HS-5 (cell line): ENCODE measurements around the gene DKK3.

Experiments
- DNase-seq: peaks from one replicate; pipeline ENCODE4 v3.0.0-alpha.2; 2012; ENCODE audit warnings: low read depth

DKK3 gene

DNA sequence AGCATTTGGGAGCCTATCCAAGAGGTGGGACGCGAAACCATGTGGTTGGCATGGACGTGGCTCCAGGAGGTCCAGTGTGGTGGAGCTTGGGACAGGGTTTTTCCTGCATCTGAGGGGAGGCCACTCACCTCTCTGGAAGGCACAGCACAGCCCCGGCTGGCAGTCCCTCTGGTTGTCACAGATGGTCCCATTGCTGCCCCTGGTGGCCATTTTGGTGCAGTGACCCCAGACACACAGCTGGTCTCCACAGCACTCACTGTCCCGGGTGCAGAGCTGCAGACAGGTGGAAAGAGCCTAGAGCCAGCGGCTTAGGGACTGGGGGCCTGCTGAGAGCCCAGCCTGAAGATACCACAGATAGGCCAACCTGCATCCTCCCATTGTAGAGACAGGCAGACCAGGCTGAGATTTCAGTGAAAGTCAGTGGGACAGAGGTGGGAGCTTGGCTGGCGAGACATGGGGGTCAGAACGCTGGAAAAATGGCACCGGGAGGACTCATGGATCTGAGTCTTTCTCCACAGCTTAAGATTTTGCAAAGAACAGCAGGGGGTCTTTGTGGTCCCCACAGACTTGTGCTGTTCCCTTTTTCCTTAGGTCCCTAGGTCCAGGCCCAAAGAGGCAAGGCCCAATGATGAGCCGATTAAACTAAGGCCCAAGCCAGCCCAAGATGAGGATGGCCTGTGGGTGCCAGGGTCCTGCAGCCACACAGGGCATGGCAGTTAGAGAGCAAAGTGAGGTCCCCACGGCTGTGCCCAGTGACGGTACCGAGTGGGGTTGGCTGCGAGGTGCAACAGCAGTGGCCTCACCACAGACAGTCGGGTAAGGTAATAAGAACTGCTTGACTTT, 41.4 kb downstream of the DKK3 start:
- DNase-seq: no peak

DNA sequence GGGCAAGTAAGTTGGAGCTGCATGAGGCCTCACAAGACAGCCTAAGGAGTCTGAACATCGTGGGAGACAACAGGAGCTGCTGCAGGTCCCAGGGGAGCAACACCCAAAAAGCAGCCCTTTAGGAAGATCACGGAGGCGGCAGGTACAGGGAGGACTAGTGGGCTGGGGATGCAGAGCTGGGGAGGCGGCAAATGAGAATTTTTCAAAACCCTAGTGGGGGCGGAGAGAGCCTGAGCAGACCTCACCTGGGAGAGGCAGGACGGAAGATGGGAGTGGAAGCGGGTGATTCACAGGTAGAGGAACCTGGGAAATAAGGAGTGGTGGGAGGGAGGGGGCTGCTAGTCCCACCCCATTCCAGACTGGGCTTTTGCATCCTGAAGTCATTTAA, 42.1 kb downstream of the DKK3 start:
- DNase-seq: no peak

DNA sequence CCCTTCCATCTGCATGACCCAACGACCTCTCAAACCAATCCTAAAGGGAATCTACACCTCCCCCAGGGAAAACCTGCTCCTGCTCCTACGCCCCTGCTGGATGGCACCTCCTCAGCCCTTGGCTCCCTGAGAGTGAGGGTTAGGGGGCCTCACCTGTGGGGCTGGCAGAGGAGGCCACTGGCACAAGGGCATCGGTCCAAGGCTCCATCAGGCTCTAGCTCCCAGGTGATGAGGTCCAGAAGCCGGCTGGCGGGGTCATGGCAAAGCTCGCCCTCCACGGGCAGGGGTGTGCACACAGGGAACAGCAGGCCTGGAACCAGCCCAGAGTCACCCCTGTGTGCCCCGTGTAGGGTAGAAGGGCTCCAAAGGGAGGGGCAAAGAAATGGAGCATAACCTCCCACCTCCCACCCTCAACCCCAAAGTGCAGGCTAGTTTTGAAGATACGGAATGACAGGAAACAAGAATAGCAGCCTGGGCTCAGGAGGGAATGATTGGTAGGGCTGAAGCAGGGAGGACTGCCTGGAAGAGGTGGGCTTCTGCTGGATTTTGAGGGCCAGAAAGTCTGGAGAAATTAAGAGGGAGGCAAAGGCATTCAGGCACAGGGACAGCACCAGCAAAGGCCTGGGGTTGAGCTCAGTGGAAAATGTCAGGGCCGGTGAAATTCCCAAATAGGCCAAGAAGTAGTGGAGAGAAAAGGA, 42.6 kb downstream of the DKK3 start:
- no peak for DNase-seq

DNA sequence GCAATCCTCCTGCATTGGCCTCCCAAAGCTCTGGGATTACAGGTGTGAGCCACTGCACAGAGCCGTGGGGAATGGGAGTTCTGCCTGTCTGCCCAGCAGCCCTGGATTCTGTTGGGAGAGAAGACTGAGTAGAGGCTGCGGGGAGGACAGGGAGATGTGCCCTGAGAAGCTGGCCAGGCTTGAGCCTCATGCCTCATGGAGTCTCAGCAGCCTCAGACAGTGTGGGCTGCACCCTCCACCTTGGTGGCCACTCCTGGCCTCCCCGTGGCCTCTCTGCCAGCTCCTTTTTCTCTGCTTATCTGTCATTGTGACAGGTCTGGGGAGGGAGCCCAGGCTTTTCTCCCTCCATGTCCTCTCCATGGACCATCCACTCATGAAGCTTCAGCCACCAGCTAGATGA, 43.2 kb downstream of the DKK3 start:
- DNase-seq: no peak

DNA sequence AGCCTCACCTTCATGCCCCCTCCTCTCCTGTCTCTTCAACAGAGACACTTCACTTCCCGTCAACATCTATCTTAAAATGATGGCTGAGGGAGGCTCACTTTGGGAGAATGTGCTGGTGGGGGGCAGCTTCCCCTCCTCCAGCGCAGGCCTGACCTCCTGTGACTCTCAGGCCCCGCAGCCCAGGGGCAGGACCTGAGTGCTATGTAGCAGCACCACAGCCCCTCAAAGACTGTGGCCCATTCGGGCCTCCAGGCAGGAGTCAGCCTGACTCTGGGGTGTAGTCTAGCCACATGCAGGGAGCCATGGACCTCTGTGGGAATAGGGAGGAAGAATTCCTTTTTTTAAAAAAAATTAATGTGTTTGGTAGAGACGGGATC, 43.7 kb downstream of the DKK3 start:
- DNase-seq: no peak

DNA sequence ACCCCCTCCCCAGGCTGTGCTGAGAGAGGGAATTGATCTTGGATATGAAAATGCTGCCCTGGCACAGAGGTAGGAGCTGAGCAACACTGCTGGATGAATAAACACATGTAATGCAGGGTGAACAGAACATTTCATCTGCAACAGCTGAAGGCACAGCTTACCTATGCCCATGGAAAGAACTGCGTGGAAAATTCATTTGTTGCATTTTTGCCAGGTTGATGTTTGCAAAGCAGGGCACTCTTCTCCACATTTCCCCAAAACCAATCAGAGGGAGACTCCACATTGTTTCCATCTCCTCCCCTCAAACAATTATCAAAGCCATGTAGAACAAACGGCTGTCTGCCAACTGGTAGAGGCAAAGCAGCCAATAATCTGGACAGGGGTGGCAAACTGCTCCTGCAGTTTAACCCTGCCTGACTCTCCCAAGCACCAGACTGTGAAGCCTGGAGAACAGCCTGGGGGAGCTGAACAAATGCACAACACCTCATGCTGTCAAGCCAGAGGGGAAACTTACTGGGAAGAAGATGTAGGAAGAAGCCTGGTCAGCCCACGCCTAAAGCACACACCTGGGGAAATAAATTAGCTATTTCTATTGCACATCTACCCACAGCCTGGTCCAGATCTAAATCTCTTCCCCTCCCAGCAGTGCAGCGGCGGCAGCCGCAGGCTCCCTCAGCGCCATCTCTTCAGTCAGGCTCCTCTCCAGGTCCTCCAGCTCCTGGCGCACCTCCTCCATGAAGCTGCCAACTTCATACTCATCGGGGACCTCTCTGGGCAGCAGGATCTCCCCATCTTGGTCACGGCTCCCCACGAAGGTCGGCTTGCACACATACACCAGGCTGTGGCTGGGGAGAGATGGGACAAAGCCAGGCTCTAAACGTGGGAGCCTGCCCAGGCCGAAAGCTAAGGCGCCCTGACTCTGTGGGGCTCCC, 44.3 kb downstream of the DKK3 start:
- DNase-seq: no peak

DNA sequence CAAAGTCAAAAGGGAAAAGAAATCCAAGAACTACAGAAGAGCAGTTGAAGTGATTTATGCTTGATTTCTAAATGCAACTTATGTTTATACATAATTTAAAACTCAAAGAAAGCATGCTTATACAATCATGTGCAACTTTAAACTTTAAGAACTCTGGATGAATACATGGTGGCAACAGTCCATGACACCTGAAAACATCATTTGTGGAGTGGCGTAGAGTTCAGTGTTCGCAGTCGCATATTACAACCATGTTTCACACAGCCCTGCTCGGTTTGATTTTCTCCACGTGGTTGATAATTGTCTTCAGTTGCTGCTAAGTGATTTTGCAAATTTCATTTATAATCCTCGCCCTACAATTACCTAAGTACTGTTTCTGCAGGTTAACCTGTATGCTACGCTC, 45.4 kb downstream of the DKK3 start:
- no peak for DNase-seq

DNA sequence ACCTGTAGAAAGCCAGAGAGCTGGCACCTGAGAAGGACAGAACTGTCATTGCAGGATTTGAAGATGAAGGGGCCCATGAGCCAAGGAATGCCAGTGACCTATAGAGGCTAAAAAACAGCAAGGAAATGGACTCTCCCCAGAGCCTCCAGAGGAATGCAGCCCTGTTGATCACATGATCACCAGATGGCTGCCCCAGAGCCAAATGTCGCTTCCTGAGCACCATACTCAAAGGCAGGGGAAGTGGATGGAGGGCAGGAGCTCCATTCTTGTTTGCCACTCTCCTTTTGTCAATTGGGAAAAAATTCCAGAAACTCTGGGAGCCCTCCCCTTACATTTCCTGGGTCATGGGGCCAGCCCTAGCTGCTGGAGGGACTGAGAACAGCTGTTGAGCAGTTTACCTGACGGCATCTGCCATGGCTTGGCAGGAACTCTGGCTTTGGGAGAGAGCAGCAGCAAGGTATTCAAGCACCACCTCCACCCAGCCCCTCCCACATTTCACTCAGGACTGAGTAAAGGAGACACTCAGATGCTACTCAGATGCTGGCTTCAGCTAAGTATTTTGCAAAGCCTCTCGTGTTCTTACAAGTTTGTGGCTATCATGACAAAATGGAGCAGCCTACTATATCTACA, 46.9 kb downstream of the DKK3 start:
- no peak for DNase-seq

DNA sequence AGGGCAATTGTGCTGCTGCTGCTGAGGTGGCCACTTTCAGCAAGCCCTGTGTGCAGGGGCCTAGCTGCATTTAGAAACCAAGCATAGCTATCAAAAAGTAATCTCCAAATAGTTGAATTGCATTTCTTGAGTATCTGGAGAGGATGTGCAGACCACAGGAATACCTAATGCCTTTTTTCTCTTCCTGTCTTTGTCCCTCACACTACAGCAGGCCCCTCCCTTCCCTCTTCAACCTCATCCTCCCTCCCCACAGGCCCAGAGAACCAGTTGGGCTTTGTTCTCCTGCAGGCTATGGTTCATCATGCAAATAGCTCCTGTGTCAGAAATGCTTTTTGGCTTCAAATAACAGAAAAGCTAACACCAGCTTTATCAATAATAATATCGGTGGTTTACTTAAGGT, 47.7 kb downstream of the DKK3 start:
- no peak for DNase-seq

DNA sequence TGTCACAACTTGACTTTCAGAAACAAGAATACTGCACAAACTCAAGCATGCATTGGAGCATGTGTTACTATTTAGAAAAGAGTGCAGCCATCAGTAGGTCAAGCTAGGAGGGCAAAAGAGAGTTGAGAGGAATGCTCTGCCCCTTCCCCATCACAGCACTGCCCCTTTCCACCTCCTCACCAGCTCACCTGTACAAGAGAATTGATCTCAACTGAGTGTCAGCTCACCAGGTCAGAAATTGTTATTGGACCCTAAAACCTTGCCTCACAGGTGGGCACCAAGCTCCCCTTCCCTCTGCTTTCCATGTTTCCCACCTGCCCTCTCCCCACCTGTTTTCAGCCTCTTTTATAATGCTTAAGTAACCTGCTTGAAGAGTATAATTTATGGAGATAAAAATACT, 48.8 kb downstream of the DKK3 start:
- no peak for DNase-seq

DNA sequence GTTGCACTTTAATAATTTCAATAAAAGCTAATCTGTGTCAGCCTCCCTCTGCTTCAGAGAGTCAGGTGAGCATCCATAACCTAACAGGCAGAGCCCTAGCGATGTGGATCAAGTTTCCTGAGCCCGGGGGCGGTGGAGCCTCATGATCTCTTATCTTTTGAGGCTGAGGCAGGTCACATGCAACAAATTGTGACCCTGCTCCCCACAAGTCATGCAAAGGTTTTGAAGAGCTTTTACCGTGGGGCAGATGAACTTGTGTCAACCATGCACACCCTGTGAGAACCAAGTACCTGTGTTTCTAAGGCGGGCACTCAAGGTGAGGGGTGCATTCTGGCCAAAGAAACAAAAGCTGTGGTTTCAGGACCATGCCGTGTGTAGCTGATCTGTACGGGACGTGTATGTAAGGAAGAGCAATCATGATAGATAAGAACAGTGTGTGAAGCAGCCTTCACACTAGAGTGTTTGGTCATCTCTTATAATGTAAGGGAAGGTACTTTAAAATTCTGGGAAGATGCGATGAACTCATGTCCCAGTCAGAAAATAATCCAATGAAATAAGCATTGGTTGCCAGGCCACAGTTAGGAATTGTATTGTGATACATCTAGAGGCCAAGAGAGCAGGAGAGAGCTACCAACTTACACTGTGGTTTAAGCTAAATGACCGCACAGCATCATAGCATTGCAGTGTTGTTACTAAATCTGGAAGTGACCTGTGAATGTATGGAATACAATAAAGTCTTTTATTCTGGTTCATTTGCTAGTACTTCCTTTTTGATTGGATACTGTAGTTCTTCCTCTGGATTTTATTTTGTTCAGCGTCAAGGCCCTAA, 49.8 kb downstream of the DKK3 start:
- no peak for DNase-seq

DNA sequence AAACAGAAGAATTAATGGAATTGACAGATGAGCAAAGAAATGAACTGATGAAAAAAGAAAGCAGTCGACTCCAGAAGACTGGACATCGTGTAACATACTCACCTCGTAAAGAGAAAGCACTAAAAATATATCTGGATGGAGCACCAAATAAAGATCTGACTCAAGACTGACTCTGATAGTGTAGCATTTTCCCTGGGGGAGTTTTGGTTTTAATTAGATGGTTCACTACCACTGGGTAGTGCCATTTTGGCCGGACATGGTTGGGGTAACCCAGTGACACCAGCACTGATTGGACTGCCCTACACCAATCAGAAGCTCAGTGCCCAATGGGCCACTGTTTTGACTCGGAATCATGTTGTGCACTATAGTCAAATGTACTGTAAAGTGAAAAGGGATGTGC, 52.4 kb downstream of the DKK3 start:
- no peak for DNase-seq

DNA sequence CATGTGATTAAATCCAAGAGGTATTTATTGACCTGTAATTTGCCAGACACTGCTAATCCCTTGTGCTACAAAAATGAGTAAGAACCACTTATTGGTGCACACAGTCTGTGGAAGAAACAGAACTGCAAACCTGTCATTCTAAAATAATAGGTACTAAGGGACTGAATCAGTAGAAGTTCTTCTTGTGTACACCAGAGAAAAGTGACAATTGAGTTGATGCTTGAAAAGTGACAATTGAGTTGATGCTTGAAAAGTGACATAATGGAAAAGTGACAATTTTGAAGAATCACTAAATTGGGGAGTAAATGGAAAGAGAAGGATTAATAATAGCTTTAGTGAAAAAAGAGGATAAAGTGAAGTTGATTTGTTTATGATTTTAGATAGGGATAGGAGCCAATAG, 56.4 kb downstream of the DKK3 start:
- DNase-seq: no peak

DNA sequence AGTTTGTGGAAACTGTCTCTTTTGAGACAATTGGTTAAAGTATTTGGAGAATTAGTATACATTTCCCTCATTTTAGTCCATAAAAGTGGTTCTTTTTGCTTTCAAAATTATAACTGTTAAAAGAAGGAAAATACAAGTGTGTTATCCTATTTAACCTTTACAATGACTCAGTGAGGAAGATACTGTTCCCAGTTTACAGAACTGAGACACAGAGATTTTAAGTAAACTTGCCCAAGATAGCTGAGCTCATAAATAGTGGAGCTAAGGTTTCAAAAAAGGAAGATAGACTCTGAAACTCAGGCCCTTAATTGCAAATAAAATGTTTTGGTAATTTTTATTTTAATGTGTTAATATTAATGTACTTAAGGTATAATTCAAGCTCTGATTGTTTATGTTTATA, 58.9 kb downstream of the DKK3 start:
- no peak for DNase-seq

DNA sequence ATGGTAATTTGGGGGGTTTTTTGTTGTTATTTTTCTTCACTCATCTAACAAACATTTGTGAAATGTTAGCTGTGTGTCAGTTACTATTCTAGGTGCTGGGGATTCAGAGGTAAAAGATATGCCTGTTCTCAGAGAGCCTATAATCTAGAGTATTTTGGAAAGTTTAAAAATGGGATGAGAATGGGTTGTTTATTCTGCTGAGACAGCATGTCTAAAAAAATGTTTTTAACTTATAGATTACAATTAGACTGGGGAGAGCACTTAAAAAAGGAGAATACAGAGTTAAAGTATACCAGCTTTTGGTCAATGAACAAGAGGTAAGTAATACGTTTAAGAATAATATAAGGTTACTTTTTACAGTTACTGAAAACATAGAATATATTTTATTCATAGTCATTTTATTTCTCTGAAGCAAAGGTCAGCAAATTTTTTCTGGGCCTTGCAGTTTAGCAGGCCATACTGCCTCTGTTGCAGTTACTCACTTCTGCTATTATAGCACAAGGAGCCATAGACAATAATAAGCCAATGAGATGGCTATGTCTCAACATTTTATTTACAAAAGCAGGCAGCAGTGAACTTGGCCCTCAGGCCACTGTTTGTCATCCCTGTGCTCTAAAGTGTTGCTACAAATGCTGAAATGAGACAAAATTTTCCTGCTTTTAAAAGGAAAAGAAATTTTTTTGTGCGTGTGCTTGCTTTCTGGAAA, 60.0 kb downstream of the DKK3 start:
- no peak for DNase-seq

DNA sequence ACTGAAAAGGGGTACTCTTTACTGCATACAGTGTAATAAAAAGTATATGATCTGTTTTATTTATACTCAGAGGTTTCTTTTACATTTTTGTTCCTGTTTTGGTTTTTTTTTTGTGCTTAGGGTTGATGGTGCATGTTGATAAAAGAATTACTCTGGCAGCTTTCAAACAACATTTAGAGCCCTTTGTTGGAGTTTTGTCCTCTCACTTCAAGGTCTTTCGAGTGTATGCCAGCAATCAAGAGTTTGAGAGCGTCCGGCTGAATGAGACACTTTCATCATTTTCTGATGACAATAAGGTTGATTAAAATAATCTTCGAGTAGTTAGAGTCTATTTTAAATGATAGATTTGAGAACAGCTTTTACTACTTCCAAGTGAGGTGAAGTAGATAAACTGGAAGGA, 60.6 kb downstream of the DKK3 start:
- no peak for DNase-seq

DNA sequence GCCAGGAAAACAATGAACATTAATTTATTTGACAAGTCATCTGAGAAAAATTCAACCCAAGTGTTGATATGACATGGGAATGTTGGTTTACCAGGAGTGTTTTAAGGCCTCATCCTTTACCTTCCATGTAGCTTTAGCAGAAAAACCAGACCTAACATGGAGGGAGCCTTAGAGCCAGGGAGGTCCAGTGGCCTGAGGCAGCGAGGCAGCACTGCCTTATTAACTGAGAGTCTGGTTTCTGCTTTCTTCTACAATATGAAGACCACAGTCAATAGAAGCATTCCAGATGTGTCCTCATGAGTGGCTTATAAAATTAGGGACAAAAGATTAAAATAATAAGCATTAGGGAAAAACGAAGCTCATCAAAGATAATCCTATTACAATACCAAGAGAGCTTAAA, 61.5 kb downstream of the DKK3 start:
- DNase-seq: no peak

DNA sequence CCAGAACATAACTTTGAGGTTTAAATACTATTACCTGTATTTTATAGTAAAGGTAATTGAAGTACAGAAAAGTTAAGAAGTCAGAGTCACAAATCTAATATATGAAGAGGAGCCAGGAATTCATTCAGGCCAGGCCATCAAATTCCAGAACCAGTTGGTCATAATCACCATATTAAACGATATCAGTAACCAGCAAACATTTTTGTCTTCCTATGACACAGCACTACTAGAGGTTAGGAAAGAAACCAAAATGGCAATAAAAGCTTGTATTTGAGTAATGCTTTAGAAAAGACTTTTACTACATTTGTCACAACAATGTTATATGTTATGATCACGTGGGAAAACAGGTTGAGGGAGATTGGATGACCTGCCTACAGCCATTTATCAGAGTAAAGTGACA, 62.2 kb downstream of the DKK3 start:
- DNase-seq: no peak

DNA sequence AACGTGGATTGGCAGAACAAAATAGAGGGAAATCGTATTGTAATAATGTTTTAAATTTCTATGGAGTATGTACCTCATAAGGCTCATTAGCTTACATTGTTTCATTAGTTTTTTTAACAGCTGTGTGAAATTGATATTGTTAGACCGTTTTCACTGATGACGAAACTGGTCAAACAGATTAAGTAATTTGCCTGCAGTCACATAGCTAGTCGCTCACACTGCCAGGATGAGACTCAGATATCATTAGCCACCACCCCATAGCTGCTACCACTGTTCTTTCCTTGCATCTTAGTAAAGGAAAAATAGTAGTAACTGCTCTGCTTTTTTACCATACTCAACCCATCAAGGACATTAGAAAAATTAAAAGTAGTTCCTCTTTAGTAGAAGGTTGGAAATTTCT, 64.0 kb downstream of the DKK3 start:
- DNase-seq: no peak

DNA sequence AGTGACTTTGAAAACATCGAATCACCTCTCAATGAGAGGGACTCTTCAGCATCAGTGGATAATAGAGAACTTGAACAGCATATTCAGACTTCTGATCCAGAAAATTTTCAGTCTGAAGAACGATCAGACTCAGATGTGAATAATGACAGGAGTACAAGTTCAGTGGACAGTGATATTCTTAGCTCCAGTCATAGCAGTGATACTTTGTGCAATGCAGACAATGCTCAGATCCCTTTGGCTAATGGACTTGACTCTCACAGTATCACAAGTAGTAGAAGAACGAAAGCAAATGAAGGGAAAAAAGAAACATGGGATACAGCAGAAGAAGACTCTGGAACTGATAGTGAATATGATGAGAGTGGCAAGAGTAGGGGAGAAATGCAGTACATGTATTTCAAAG, 65.8 kb downstream of the DKK3 start:
- DNase-seq: no peak

DNA sequence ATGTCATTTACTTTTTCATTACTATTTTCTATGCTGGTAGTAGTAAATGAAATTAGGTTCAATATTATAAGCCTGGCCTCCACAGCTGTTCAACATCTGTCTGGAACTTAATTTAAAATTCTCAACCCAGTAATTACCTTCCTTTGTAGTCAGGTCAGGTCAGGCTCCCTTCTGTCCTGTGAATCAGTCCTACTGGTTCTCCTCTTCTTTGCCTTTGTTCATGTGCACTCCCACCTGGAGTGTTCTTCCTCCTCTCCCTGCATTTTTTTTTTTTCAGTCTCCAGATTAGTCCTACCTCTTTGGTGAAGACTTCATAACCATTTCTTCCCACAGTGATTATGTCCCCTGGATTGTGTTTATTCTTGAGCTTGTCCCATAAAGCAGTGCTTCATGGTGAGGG, 67.9 kb downstream of the DKK3 start:
- DNase-seq: no peak
